HEK293T (cell line): ENCODE data around the gene DVL3.

Source experiments
- ARNT ChIP-seq: fragments of 450-650 bp; IDR thresholded peaks from 2 replicates; pipeline ENCODE4 v1.6.1; 2017; ENCODE audit warnings: mild to moderate bottlenecking
- BHLHE40 ChIP-seq: fragments of 450-650 bp; IDR thresholded peaks from 2 replicates; pipeline ENCODE4 v1.6.1; 2016; ENCODE audit warnings: mild to moderate bottlenecking, moderate library complexity, borderline replicate concordance
- CTBP1 ChIP-seq: fragments of 450-650 bp; IDR thresholded peaks from 2 replicates; pipeline ENCODE4 v1.6.1; 2016; ENCODE audit warnings: borderline replicate concordance
- ELF4 ChIP-seq: fragments of 450-650 bp; IDR thresholded peaks from 2 replicates; pipeline ENCODE4 v1.6.1; 2017; ENCODE audit warnings: antibody characterized with exemption
- FOXA1 ChIP-seq: fragments of 450-650 bp; IDR thresholded peaks from 2 replicates; pipeline ENCODE4 v1.6.1; 2016; ENCODE audit warnings: mild to moderate bottlenecking
- FOXK2 ChIP-seq: fragments of 450-650 bp; IDR thresholded peaks from 2 replicates; pipeline ENCODE4 v1.6.1; 2016; ENCODE audit warnings: mild to moderate bottlenecking
- FOXM1 ChIP-seq: fragments of 450-650 bp; IDR thresholded peaks from 2 replicates; pipeline ENCODE4 v1.6.1; 2017; ENCODE audit warnings: mild to moderate bottlenecking, borderline replicate concordance
- L3MBTL2 ChIP-seq: fragments of 450-650 bp; conservative IDR thresholded peaks from 2 replicates; pipeline ENCODE4 v1.6.1; 2016; ENCODE audit warnings: mild to moderate bottlenecking
- NFRKB ChIP-seq: fragments of 450-650 bp; IDR thresholded peaks from 2 replicates; pipeline ENCODE4 v1.6.1; 2016; ENCODE audit warnings: mild to moderate bottlenecking, moderate library complexity
- PKNOX1 ChIP-seq: fragments of 450-650 bp; IDR thresholded peaks from 2 replicates; pipeline ENCODE4 v1.6.1; 2016
- SP1 ChIP-seq: fragments of 450-650 bp; IDR thresholded peaks from 2 replicates; pipeline ENCODE4 v1.6.1; 2017
- SUZ12 ChIP-seq: fragments of 450-650 bp; IDR thresholded peaks from 2 replicates; pipeline ENCODE4 v1.6.1; 2016; ENCODE audit warnings: mild to moderate bottlenecking
- TARDBP ChIP-seq: fragments of 450-650 bp; IDR thresholded peaks from 2 replicates; pipeline ENCODE4 v1.6.1; 2016
- ZNF384 ChIP-seq: fragments of 450-650 bp; IDR thresholded peaks from 2 replicates; pipeline ENCODE4 v1.6.1; 2016

GRCh38 chr3:184157206-184157605 lies 2.0 kb downstream of the DVL3 start:
- TF ChIP-seq ARNT = no peak
- TF ChIP-seq FOXM1 = no peak
- no peak for TF ChIP-seq BHLHE40
- no peak for TF ChIP-seq SP1
- TF ChIP-seq TARDBP = no peak
- no peak for TF ChIP-seq PKNOX1
- TF ChIP-seq FOXA1 = no peak
- no peak for TF ChIP-seq ZNF384
- TF ChIP-seq SUZ12 = no peak
- TF ChIP-seq ELF4 = no peak
- no peak for TF ChIP-seq CTBP1
- TF ChIP-seq NFRKB = no peak
- TF ChIP-seq L3MBTL2 = no peak
- TF ChIP-seq FOXK2 = no peak
